NCI-H1930 (cell line): ENCODE measurements around the gene TOR1AIP2.

Experiments
- DNase-seq, 2 experiments: peaks; one replicate each; lab custom pipeline; 2025; lab: John Stamatoyannopoulos, UW

Gene TOR1AIP2

DNA sequence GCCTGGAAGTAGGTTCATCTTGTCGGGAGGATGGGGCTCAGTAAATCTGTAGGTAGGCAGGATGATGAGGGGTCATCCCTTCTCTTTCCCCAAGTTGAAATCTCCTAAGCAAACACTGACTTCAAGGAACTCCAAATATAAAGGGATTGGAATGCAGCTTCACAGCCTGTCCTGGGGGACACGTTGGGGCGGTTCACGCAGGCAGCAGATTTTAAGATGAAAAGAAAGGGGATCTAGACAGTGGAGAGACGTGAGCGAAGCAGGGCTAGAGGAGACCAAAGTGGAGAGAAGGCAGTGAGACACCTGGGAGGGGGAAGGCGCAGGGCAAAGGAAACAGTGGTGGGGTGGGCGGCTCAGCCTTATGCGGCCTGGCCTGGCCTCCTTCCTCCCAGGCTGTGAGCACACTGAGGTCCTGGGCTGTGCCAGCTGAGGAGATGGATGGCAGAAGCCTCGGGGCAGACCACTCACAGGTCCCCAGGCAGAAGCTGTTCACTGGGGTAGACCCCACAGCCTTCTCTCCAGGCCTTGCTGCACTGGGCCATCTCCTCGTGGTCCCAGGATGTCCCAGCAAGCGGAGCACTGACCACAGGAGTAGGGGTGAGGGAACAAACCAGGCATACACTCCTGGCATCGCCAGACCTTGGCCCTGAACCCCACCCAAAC lies 51.7 kb downstream of the TOR1AIP2 start:
- no peak for DNase-seq

DNA sequence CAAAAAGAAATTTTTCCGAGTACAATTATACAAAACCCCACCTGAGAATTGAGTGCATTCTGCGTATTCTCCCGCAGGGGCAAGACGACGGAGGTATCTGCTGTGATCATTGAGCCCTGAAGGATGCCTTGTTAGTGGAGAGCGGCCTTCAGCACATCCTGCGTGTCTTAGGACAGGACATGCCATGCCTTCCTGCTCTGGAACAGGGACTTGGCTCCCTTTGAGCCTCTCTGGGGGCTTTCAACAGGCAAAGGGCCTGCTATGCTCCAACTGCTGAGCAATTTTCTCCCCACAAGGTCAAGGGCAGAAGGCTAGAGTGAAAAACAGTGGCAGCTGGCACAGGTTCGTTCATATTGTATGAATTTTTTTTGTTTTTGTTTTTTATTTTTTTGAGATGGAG lies 52.4 kb downstream of the TOR1AIP2 start:
- no peak for DNase-seq

DNA sequence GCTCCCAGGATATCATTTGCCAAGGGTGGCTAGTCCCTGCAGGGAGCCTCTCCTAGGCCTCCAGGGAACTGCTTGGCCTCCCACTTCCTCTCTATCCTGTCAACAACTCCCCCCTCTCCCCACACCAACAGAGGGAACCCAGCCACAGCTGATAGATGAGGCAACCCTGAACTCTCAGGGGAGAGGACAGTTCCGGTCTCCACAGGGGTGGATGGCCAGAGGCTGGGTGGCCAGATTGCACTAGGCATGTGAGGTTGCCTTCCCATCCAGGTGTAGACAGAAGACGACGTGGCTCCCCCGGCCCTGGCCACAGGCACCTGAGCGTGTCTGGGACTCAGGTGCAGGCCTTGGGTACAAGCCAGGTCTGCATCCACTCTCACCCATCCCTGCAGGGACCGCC lies 53.3 kb downstream of the TOR1AIP2 start:
- no peak for DNase-seq

DNA sequence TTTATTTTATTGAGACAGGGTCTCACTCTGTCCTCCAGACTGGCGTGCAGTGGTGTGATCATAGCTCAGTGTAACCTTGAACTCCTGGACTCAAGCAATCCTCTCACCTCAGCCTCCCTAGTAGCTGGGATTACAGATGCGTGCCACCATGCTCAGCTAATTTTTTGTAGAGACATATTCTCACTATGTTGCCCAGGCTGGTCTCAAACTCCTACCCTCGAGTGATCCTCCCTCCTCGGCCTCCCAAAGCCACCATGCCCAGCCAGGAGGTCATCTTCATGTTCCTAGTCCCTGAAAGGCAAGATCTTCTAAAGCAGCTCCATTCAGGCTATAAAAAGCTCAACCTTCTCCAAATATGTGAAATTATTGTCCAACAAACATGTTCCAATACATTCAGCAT lies 53.9 kb downstream of the TOR1AIP2 start:
- DNase-seq: no peak

DNA sequence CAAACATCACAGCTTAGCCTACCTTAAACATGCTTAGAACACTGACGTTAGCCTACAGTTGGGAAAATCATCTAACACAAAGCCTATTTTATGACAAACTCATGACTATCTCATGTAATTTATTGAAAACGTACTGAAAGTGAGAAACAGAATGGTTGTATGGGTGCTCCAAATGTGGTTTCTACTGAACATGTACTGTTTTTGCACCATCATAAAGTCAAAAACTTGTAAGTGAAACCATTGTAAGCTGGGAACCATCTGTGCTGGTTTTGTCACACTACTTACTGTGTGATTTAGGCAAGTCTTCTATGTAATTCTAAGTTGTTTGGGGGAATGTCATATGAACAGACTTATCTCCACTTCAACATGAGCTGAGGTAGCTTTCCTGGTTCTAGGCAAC lies 55.5 kb downstream of the TOR1AIP2 start:
- no peak for DNase-seq

DNA sequence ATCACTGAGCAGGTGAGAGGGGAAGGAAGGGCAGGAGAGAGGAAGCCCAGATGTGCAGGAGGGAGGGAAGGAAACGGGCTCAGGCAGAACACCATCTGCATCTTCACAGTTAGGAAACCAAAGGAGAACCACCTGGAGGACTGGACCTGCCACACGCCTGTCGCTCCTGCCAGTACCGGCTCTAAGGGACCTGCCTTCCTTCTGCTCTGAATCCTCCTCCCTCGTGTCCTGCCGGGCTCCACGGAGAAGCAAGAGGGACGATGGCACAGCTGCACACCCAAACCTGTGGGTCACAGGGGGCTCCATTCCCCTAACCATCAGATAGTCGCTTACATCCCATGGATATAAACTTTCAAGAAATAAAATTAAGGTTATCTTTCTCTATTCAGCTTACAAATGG lies 56.1 kb downstream of the TOR1AIP2 start:
- no peak for DNase-seq

DNA sequence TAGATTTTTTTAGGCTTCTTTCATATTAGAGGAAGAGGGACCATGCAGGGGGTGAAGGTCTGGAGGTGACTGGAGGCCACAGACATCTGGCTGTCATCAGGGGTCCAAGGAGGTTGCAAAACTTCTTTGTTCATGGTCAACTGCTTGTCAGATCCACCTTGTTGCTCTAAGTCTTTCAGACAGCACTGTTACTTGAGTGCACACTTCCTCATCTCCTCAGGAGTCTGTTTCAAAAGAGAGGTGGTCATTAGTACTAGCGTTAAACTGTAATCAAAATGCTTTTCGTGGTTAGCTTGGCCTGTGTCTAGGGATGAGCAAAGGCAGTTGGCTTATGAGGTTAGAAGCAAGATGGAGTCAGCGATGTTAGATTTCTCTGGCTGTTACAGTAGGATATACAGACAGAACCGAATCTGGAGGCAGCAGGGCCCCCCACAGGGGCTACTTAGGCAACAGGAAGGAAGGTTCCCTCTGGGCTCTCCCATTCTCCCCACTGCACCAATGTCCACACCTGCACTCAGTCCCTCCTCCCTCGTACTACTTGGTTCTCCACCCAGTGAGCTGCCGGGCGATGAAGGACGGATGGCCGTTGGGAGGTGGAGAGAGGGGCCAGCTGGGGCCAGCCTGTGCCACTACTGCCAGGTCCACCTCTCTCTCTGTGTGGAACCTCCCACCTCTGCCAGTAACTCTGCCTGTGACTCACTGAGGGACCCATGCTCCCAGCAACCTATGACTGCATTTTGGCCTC lies 57.2 kb downstream of the TOR1AIP2 start:
- DNase-seq: no peak

DNA sequence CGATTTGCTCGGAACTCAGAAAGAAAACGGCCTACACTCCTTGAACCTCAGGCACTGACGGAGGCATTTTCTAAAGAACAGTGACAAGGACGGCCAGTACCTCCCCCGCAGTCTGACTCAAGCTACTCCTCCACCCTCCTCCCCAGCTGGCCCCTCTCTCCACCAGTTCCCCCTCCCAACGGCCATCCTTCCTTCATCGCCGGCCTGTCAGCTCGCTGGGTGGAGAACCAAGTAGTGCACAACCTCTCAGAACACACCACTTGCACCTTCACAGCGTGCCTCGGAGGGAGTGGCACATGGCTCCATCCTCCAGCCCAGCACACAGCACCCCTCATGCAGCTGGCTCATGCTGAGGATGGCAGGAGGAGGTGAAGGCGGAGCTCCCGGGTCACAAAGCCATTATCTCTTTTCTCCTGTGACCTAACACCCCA lies 58.8 kb downstream of the TOR1AIP2 start:
- DNase-seq: no peak

DNA sequence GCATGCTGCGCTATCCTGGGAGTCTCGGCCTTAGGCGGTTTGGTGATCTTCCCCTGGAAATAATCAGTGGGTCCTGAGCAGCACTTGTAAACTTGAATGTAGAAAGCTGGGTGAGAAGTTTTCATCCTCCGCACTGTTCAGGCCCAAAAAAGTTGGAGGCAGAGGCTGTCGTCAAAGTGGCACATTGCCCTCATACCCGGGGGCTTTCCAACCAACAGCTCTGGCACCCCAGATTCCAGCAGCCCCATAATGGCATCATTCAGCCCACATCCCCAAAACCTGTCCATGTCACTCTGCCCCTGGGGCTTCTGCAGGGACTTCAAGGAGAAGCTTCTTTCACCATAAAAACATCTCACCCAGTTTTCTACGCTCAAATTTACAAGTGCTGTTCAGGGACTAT lies 59.3 kb downstream of the TOR1AIP2 start:
- no peak for DNase-seq

DNA sequence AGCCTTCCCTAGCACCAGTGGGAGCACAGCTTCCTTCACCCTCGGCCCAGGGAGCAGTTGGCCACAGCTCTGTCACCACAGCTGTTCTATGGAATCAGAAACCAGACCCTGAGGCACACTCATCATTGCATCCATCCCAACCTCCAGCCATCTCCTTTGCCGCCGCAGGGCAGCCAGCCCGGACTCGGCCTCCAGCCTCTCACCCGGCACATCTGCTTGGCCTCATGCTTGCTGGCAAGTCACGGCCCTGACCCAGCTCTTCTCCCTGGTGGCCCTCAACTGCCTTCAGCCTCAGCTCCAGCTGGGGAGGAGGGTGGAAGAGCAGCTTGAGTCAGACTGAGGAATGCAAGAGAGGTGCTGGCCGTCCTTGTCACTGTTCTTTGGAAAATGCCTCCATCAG lies 59.8 kb downstream of the TOR1AIP2 start:
- DNase-seq: no peak

DNA sequence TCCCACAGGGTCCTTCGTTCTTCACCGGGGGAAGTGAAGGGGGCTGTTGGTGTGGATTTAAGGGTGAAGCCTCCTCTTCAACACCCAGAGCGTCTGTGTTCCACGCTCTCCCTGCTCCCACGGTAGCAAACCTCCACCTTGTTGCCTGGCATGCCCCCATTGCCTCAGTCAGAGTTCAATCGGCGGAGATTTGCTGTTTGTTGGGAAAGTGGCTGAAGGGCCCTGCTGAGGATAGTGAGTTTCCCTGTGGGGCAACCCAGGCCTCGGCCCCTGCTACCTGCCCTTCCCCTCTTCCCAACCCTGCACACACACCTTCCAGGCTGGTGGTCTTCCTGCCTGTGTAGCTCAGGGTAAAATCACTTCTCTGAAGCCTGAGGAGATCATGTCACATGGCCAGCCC lies 60.5 kb downstream of the TOR1AIP2 start:
- DNase-seq: no peak

DNA sequence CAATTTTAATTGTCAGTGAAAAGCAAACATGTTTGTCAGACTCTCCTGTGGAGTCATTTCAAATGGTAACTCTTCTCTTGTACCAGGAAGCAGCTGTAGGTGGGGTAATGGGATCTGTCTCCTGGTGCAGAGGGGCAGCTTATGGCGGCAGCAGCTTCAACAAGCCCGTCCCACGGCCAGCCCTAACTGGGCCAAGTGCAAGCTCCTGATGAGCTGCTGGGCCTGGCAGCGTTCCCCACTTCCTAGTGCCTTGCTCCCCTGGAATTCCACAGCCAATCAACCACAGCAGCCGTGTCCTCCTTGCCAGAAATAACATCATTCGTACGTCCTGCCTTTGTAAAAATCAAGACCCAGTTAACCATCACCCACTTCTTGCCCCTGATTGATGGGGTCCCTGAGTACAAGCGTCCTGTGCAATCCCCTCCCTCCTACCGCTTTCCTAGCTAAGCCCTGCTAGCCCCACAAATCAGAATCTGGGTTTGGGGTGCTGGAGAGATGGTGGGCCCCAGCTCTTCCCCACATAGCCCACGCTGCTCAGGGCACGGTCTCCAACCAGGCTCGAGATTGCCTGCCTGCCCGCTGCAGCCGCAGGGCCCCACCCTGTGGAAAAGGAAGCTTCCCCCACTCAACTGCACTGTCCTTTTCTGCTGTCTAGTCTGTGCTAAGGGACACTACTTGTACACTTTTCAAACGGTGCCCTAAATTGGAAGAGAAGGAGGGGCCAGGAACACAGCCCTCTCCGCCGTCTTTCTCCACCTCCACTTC lies 61.2 kb downstream of the TOR1AIP2 start:
- no peak for DNase-seq

DNA sequence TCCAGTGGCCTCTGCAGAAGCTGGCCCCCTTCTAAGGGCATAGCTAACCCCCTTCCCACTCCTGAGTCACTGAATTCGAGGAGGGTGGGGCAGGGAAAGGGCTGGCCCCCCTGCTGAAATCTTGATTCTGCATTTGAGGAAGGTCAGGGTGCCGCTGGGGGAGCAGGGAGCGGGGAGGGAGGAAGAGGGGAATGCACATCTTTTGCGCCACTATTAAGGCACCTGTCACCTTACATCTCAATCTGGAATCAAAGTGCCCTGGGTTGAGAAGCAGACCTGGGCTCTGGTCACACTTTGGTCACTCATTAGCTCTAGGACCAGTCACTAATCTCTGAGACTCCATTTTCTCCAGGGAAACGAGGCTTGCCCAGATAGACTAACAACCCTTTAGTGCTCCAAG lies 62.0 kb downstream of the TOR1AIP2 start:
- no peak for DNase-seq

DNA sequence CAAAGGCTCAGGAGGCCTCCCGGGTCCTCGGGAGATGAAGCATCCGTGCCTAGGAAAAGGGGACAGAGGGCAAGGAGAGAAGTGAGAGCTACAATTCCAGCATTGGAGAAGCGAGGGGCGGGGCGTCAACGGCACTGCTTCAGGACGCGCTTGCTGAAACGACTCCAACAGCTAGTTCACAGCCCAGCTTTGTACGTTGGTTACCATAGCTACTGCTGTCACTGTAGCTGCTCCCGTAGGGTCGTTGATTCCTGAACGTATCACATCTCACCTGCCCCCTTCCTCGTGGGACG lies 63.1 kb downstream of the TOR1AIP2 start:
- peak; percentile 45 to 56 for DNase-seq

DNA sequence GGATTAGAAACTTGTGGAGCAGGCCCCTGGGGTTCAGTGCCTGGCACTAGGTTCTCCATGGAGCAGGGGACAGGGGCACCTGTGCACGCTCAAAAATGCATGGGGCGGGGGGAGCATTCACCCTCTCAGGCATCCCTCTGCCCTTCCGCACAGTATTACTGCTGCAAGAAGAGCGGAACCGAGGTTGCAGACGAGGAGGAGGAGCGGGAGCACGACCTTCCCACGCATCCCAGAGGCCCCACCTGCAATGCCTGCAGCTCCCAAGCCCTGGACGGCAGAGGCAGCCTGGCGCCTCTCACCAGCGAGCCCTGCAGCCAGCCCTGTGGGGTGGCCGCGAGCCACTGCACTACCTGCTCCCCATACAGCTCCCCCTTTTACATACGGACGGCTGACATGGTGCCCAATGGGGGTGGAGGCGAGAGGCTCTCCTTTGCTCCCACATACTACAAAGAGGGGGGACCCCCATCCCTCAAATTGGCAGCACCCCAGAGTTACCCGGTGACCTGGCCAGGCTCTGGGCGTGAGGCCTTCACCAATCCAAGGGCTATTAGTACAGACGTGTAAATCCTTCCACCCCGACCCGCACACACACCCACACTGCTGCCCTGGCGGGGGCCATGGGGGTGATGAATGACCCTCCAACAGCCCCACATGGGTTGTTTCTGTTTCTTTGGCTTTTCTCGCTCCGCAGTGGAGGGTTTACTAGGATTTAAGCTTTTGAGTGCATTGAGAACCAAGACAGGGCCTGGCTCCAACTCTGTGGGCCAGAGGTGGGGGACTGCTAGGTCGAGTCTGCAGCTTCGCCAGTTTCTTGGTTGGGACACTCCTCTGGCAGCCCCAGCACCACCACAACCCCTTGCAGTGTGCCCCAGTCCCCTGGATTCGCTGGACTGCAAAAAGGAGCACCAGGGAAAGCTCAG lies 63.7 kb downstream of the TOR1AIP2 start:
- no peak for DNase-seq

DNA sequence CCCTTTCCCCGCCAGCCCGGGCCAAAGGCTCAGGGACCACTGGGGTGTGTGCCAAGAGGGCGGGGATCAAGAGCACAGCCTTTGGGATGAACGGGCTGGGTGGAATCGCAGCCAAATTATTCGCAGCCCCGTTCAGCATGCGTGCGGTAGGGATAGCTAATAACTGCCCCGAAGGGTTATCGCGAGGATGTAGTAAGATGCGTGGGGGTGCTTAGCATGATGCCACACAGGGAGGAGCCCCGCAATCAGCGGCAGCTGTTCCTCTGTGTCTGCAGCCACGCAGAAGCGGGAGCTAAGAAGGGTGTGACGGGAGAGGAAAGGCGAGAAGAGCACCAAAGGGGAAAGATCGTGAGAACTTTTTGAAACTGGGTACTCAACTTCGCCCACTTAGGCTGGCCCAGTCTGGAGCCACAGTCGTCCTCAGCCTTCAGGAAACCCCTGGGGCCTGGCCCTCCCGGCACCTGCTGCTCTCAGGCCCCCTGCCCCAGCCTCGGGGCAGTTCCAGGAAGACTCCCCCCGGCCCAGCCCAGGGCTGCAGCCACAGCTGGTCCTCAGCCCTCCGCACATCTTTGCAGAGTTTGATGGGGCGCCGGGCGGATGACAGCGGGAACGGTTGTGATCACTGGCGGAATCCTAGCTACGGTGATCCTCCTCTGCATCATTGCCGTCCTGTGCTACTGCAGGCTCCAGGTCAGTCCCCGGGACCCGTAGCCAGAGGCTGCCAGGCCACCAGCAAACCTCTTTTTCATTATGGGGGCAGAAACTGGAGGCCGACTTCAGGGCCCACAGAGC lies 64.9 kb downstream of the TOR1AIP2 start:
- no peak for DNase-seq

DNA sequence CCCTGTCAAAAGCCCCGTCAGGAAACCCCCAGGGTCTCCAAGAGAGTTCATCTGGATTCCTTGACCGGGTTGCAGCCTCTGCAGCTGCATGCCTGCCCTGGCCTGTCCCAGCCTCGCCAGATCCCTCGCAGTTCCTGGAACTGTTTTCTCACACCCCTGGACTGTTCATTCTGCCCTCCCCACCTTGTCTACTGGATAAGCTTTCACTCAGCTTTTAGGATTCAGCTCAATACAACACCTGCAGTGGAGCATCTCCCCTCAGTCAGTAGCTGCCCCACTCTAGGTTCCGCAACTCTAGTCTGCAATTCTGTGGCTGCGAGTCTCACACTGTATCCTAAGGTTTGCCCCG lies 67.3 kb downstream of the TOR1AIP2 start:
- DNase-seq: no peak

DNA sequence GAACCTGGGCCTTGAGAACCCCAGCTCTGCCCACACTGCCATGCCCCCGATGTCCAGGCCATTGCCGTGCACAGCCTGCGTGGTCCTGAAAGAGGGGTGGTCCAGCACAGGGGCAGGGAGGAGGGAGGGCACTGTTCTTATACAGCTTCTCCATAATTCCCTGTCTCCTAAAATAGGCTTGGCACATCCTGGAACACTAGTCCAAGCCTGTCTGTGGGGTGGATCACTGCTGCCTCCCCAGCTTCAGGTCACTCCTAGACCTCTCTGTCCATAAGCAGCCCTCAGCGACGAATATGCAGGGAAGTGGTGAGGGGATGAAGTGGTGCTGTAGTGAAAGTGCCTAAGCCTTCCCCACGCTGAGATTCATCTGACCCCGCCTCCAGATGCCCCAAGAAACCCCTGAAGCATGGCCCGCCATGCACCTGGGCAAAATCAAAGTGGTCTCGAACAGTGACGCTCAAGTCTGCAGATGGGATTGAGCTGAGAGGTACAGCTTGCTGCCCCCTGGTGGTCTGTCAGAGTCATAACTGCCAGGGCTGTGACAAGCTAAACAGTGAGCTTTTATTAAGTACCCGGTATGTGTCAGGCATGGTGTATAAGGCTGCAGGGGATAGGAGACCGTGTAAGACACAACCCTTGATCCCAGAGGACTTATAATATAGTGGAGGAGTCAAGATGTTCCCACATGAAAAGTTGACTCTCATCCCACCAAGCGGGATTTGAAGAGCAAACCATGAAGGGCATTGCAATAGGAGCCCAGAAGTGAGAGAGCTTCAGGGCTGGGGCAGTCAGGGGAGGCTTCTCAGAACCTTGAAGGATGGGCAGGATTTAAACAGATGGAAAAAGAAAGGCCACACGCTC lies 67.9 kb downstream of the TOR1AIP2 start:
- DNase-seq: peak; percentile 57 to 62

DNA sequence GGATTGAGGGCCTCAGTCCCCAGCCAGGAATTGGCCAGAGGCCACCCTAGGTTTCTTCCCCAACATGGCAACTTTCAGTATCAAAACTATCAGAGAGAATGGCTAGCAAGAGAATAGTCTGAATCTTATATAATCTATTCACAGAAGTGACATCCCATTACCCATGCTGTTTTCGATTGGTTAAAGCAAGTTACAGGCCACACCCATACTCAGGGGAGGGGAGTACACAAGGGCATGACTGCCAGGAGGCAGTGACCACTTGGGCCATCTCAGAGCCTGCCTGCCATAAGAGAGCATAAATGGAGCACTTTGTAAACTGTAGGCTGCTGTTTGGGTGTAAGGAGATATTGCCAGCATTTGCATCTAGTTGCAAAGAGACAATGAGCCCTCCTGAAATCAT lies 69.1 kb downstream of the TOR1AIP2 start:
- no peak for DNase-seq

DNA sequence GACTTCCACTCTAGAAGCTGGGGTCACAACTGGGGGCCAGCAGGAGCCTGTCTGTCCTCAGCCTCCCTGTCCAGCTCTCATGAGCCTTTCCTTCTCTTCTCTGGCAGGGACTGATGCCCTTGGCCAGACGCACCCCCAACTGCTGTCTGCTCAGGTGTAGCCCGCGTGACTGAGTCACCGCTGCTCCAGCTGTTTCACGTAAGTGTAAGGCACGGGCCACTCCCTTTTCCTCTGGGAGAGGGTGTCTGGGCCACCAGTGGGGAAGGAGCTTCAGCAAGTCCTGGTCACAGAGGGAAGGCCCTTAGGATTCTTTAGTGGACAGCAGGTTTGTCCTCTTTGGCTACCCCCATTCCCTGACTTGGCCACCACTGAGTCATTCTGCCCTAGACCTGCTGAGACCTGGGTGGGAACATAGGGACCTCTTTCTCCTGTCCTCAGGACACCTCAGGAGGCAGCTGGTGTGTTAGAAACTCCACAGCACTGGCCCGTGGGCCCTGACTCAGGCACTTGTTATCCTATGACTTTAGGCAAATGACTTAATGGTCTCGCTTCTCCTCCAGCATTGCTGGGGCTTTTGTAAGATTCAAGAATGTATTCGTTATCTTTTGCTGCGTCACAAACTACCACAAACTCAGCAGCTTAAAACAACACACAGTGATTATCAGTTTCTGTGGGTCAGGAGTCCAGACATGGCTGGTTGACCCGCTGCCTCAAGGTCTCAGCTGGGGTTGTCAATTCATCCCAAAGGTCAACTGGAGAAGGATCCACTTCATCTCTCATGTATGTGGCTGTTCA lies 69.7 kb downstream of the TOR1AIP2 start:
- DNase-seq: no peak
